ENCODE results near the gene TUB. TPM values are rescaled to one million over a fixed set of nuclear protein-coding genes. Genes with fewer than 3 reads are reported as not detected.

Gene TUB
- total RNA-seq, 2 experiments from 2014 or later: not detected

- Mint-ChIP-seq H3K27me3 (ENCODE audit: low read depth) (no peaks in the 10 kb centered on the region), H3K36me3 (ENCODE audit: low read depth) (no peaks in the 10 kb centered on the region), H3K4me1 (ENCODE audit: low read depth) (no peaks in the 10 kb centered on the region), H3K27ac (no peak overlapping the region), H3K4me3 (no peak overlapping the region), H3K9me3 (ENCODE audit: insufficient read depth) (no peaks in the 10 kb centered on the region)
- ChIA-PET CTCF (interaction anchor here (1.6 kb wide), 1 partner anchor 36 kb away, joined by 6 read pairs; no protein-coding TSS in a partner anchor), POLR2A (no interaction called here)
- ATAC-seq (no peak), DNase-seq (no peak)
Observed at GRCh38 chr11:8063324-8063723, 17.7 kb upstream of the TUB start.

- ATAC-seq: no peak
- Mint-ChIP-seq H3K27me3 (ENCODE audit: low read depth) (peaks cover 2% of the 10 kb centered on the region), H3K4me3 (no peak overlapping the region), H3K36me3 (ENCODE audit: low read depth) (no peaks in the 10 kb centered on the region), H3K4me1 (ENCODE audit: low read depth) (no peaks in the 10 kb centered on the region), H3K9me3 (ENCODE audit: insufficient read depth) (no peaks in the 10 kb centered on the region), H3K27ac (no peak overlapping the region)
- no peak for DNase-seq
- POLR2A ChIA-PET: no interaction called here
- CTCF ChIA-PET: no interaction called here
Observed at GRCh38 chr11:8065031-8065430, 16.0 kb upstream of the TUB start.

- H3K36me3 Mint-ChIP-seq (ENCODE audit: low read depth): no peaks in the 10 kb centered on the region
- CTCF ChIA-PET: no interaction called here
- DNase-seq: no peak
Observed at GRCh38 chr11:8066036-8066910, 14.7 kb upstream of the TUB start.

GRCh38 chr11:8066911-8067455 is 14.0 kb upstream of the TUB start:
- CTCF ChIA-PET: interaction anchor here (1.1 kb wide), 1 partner anchor 16 kb away, joined by 3 read pairs; no protein-coding TSS in a partner anchor
- DNase-seq: no peak
- POLR2A ChIA-PET: no interaction called here
- ATAC-seq: no peak
- Mint-ChIP-seq H3K36me3 (ENCODE audit: low read depth) (no peaks in the 10 kb centered on the region), H3K27ac (no peak overlapping the region), H3K27me3 (ENCODE audit: low read depth) (peaks cover 2% of the 10 kb centered on the region), H3K4me3 (no peak overlapping the region), H3K9me3 (ENCODE audit: insufficient read depth) (no peaks in the 10 kb centered on the region), H3K4me1 (ENCODE audit: low read depth) (no peaks in the 10 kb centered on the region)

More at GRCh38 chr11:8066036-8066910, 14.7 kb upstream of the TUB start:
- Mint-ChIP-seq H3K27ac (no peak overlapping the region), H3K9me3 (ENCODE audit: insufficient read depth) (no peaks in the 10 kb centered on the region), H3K4me3 (no peak overlapping the region), H3K4me1 (ENCODE audit: low read depth) (no peaks in the 10 kb centered on the region), H3K27me3 (ENCODE audit: low read depth) (peaks cover 2% of the 10 kb centered on the region)
- ATAC-seq: no peak
- POLR2A ChIA-PET: no interaction called here

- Mint-ChIP-seq H3K4me1 (ENCODE audit: low read depth) (no peaks in the 10 kb centered on the region), H3K27me3 (ENCODE audit: low read depth) (peaks cover 2% of the 10 kb centered on the region), H3K9me3 (ENCODE audit: insufficient read depth) (no peaks in the 10 kb centered on the region), H3K27ac (no peak overlapping the region), H3K4me3 (no peak overlapping the region), H3K36me3 (ENCODE audit: low read depth) (no peaks in the 10 kb centered on the region)
- DNase-seq (no peak), ATAC-seq (no peak)
- POLR2A ChIA-PET: no interaction called here
- CTCF ChIA-PET: interaction anchor here (1.1 kb wide), 1 partner anchor 16 kb away, joined by 3 read pairs; no protein-coding TSS in a partner anchor
Observed at GRCh38 chr11:8067567-8067928, 13.5 kb upstream of the TUB start.

GRCh38 chr11:8067929-8068575 is 13.0 kb upstream of the TUB start:
- Mint-ChIP-seq H3K9me3 (ENCODE audit: insufficient read depth) (no peaks in the 10 kb centered on the region), H3K27me3 (ENCODE audit: low read depth) (peaks cover 2% of the 10 kb centered on the region), H3K27ac (no peak overlapping the region), H3K36me3 (ENCODE audit: low read depth) (no peaks in the 10 kb centered on the region), H3K4me3 (no peak overlapping the region), H3K4me1 (ENCODE audit: low read depth) (no peaks in the 10 kb centered on the region)
- no peak for ATAC-seq
- POLR2A ChIA-PET: no interaction called here
- DNase-seq: no peak
- CTCF ChIA-PET: interaction anchor here (1.1 kb wide), 1 partner anchor 17 kb away, joined by 3 read pairs; no protein-coding TSS in a partner anchor

GRCh38 chr11:8068605-8069221 is 12.3 kb upstream of the TUB start:
- POLR2A ChIA-PET: interaction anchor here (0.7 kb wide), 2 partner anchors 10 to 34 kb away, joined by 4 to 5 read pairs; no protein-coding TSS in a partner anchor
- H3K9me3 Mint-ChIP-seq (ENCODE audit: insufficient read depth): no peaks in the 10 kb centered on the region
- no peak for DNase-seq
- peaks cover 2% of the 10 kb centered on the region for H3K27me3 Mint-ChIP-seq (ENCODE audit: low read depth)
- no peak for ATAC-seq
- no peak overlapping the region for H3K4me3 Mint-ChIP-seq
- H3K36me3 Mint-ChIP-seq (ENCODE audit: low read depth): no peaks in the 10 kb centered on the region
- CTCF ChIA-PET: interaction anchor here (0.9 kb wide), 1 partner anchor 63 kb away, joined by 5 read pairs; no protein-coding TSS in a partner anchor
- no peak overlapping the region for H3K27ac Mint-ChIP-seq
- no peaks in the 10 kb centered on the region for H3K4me1 Mint-ChIP-seq (ENCODE audit: low read depth)

- no peaks in the 10 kb centered on the region for H3K4me1 Mint-ChIP-seq (ENCODE audit: low read depth)
- no peak for ATAC-seq
- no peak for DNase-seq
- H3K4me3 Mint-ChIP-seq: no peak overlapping the region
- ChIA-PET POLR2A (no interaction called here), CTCF (no interaction called here)
- peaks cover 5% of the 10 kb centered on the region for H3K27me3 Mint-ChIP-seq (ENCODE audit: low read depth)
- no peaks in the 10 kb centered on the region for H3K36me3 Mint-ChIP-seq (ENCODE audit: low read depth)
- no peak overlapping the region for H3K27ac Mint-ChIP-seq
- no peaks in the 10 kb centered on the region for H3K9me3 Mint-ChIP-seq (ENCODE audit: insufficient read depth)
Observed at GRCh38 chr11:8069771-8070170, 11.2 kb upstream of the TUB start.

- H3K4me1 Mint-ChIP-seq (ENCODE audit: low read depth): no peaks in the 10 kb centered on the region
- ATAC-seq (no peak), DNase-seq (no peak)
- H3K36me3 Mint-ChIP-seq (ENCODE audit: low read depth): no peaks in the 10 kb centered on the region
- no peaks in the 10 kb centered on the region for H3K9me3 Mint-ChIP-seq (ENCODE audit: insufficient read depth)
- H3K27ac Mint-ChIP-seq: no peak overlapping the region
- H3K27me3 Mint-ChIP-seq (ENCODE audit: low read depth): peaks cover 9% of the 10 kb centered on the region
- ChIA-PET CTCF (interaction anchor here (1.6 kb wide), 1 partner anchor 20 kb away, joined by 5 read pairs; no protein-coding TSS in a partner anchor), POLR2A (interaction anchor here (1.4 kb wide), 1 partner anchor 10 kb away, joined by 3 read pairs; the partner anchor contains the start of gene TUB)
- H3K4me3 Mint-ChIP-seq: no peak overlapping the region
Observed at GRCh38 chr11:8070417-8071115, 10.4 kb upstream of the TUB start.

- peaks cover 10% of the 10 kb centered on the region for H3K27me3 Mint-ChIP-seq (ENCODE audit: low read depth)
- POLR2A ChIA-PET: interaction anchor here (1.4 kb wide), 1 partner anchor 9 kb away, joined by 3 read pairs; the partner anchor contains the start of gene TUB
- H3K27ac Mint-ChIP-seq: no peak overlapping the region
- H3K4me3 Mint-ChIP-seq: no peak overlapping the region
- CTCF ChIA-PET: interaction anchor here (1.6 kb wide), 1 partner anchor 18 kb away, joined by 5 read pairs; no protein-coding TSS in a partner anchor
- no peaks in the 10 kb centered on the region for H3K36me3 Mint-ChIP-seq (ENCODE audit: low read depth)
- no peak for DNase-seq
- no peak for ATAC-seq
- no peaks in the 10 kb centered on the region for H3K4me1 Mint-ChIP-seq (ENCODE audit: low read depth)
- H3K9me3 Mint-ChIP-seq (ENCODE audit: insufficient read depth): no peaks in the 10 kb centered on the region
Observed at GRCh38 chr11:8071616-8072581, 9.1 kb upstream of the TUB start.
